IPS DF 6.9 (cell line): ENCODE measurements around the gene ATIC.
"Not testable (repeated sequence)": the region's sequence is repeated elsewhere in the genome, so short reads cannot be mapped to it uniquely, and the experiment has no call there.

Source experiments
- DNase-seq: peaks from one replicate; pipeline ENCODE4 v3.0.0-alpha.2; 2013; ENCODE audit warnings: low read depth, low spot score
- H3K27ac ChIP-seq: one replicate; pipeline ENCODE4 v1.5.1; 2013; ENCODE audit warnings: low read length, control low read depth
- H3K27me3 ChIP-seq: 2 replicates; pipeline ENCODE4 v1.6.1; 2013; ENCODE audit warnings: mild to moderate bottlenecking, low read length; ENCODE audit not compliant: control insufficient read depth, insufficient read depth
- H3K36me3 ChIP-seq: 2 replicates; pipeline ENCODE4 v1.6.1; 2013; ENCODE audit warnings: low read length; ENCODE audit not compliant: control insufficient read depth, insufficient read depth
- H3K4me1 ChIP-seq: 2 replicates; pipeline ENCODE4 v1.6.1; 2013; ENCODE audit warnings: low read length; ENCODE audit not compliant: control insufficient read depth, insufficient read depth
- H3K4me3 ChIP-seq: 2 replicates; pipeline ENCODE4 v1.5.1; 2013; ENCODE audit warnings: mild to moderate bottlenecking, low read length
- H3K9me3 ChIP-seq: 2 replicates; pipeline ENCODE4 v1.6.1; 2013; ENCODE audit warnings: low read length, inconsistent platforms; ENCODE audit not compliant: control insufficient read depth, insufficient read depth
- WGBS: extraction: QIAGEN DNeasy Blood & Tissue Kit; methylation state at CpG from one replicate; pipeline ENCODE4 v1.1.7; 2013; ENCODE audit warnings: mixed read lengths, missing lambda C conversion rate; ENCODE audit not compliant: insufficient read length, insufficient coverage; 5-methylcytosine and 5-hydroxymethylcytosine counted together

The ATIC gene

DNA sequence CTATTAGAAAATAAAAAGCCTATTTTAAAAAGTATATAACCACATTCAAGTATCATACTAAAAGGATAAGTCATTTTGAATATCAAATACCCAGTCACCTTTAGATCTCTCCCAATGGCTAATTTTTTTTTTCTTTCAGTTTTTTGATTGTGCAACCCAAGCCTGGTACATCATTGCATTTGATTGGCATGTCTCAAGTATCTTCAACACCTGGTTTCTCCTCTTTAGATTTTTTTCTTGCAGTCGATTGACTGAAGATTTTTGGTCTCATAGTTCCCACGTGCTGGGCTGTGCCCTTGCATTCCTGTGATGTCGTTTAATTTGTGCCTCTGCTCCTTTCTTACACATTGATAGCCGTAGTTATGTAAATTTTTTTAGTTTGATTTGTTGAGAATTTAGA is 40.7 kb downstream of the ATIC start:
- WGBS, result no CpG with 5 or more reads among the region's 4 CpGs
- peaks cover 9% of the 10 kb centered on the region; the same call in 1 of the 2 replicates for H3K36me3 ChIP-seq
- H3K9me3 ChIP-seq, result no peaks in the 10 kb centered on the region
- H3K27ac ChIP-seq, result no peak overlapping the region
- no peak for DNase-seq
- H3K4me1 ChIP-seq, result no peaks in the 10 kb centered on the region
- H3K27me3 ChIP-seq, result no peaks in the 10 kb centered on the region
- H3K4me3 ChIP-seq, result no peak overlapping the region

- no peaks in the 10 kb centered on the region for H3K36me3 ChIP-seq
- H3K4me3 ChIP-seq, result no peak overlapping the region
- no CpG with 5 or more reads among the region's 9 CpGs for WGBS
Observed at GRCh38 chr2:215354771-215355695, 43.2 kb downstream of the ATIC start.

DNA sequence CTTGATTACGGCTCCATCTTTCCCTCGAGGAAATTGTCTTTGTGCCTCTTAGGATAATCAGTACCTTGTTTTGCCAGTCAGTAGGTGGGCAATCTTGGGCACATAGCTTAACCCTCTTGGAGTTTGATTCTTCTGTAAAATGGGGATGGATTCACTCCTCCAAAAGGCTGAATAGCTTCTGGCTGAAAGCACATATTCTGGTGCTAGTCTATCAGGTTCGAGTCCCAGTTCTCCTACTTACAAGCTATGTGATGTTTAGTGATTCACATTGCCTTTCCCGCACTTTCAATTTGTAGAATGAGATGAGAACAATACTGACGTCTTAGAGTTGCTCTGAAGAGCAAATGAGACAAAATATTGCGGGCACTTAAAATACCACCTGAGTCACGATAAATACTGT is 43.9 kb downstream of the ATIC start:
- Histone ChIP-seq H3K9me3 (no peaks in the 10 kb centered on the region), H3K4me3 (no peak overlapping the region), H3K36me3 (no peaks in the 10 kb centered on the region), H3K27ac (no peak overlapping the region), H3K27me3 (no peaks in the 10 kb centered on the region), H3K4me1 (no peaks in the 10 kb centered on the region)
- DNase-seq, result no peak
- WGBS, result no CpG with 5 or more reads among the region's 7 CpGs

More at GRCh38 chr2:215354771-215355695, 43.2 kb downstream of the ATIC start:
- Histone ChIP-seq H3K27me3 (no peaks in the 10 kb centered on the region), H3K9me3 (no peaks in the 10 kb centered on the region), H3K27ac (no peak overlapping the region), H3K4me1 (no peaks in the 10 kb centered on the region)
- no peak for DNase-seq

GRCh38 chr2:215356334-215356947 is 44.6 kb downstream of the ATIC start:
- Histone ChIP-seq H3K4me1 (no peaks in the 10 kb centered on the region), H3K27me3 (no peaks in the 10 kb centered on the region), H3K9me3 (no peaks in the 10 kb centered on the region), H3K27ac (no peak overlapping the region), H3K36me3 (0 out of 2 replicates have a peak, but pooled peaks cover 3% of the 10 kb centered on the region), H3K4me3 (no peak overlapping the region)
- no CpG with 5 or more reads among the region's 7 CpGs for WGBS
- no peak for DNase-seq

GRCh38 chr2:215356948-215357461 is 45.1 kb downstream of the ATIC start:
- no CpG with 5 or more reads among the region's 9 CpGs for WGBS
- H3K9me3 ChIP-seq, result no peaks in the 10 kb centered on the region
- H3K27me3 ChIP-seq, result no peaks in the 10 kb centered on the region
- H3K4me3 ChIP-seq, result no peak overlapping the region
- no peak overlapping the region for H3K27ac ChIP-seq
- DNase-seq, result no peak
- H3K4me1 ChIP-seq, result no peaks in the 10 kb centered on the region
- 0 out of 2 replicates have a peak, but pooled peaks cover 3% of the 10 kb centered on the region for H3K36me3 ChIP-seq

DNA sequence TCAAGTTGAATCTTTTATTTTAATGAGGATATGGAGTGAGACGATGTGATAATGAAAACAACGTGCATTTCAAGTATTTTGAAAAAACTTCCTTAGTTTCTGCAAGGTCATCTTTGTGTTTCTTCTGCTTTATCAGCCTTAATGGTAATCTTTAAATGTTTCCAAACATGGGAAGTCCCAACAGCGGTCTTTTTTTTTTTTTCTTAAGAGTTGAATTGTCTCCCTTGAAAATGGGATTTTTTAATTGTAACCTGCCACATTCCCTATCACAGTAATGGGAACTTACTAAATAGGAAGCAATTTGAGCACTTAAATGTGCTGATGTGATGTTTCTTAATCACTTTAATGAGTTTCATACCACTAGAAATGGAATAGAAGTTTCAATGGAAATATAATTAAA is 45.8 kb downstream of the ATIC start:
- Histone ChIP-seq H3K4me1 (no peaks in the 10 kb centered on the region), H3K9me3 (no peaks in the 10 kb centered on the region), H3K27ac (no peak overlapping the region), H3K4me3 (no peak overlapping the region), H3K36me3 (peaks cover 6% of the 10 kb centered on the region; the same call in 1 of the 2 replicates), H3K27me3 (no peaks in the 10 kb centered on the region)
- DNase-seq, result no peak
- whole genome bisulfite sequencing, result 100% methylated on average over 2 of the region's 3 CpGs

DNA sequence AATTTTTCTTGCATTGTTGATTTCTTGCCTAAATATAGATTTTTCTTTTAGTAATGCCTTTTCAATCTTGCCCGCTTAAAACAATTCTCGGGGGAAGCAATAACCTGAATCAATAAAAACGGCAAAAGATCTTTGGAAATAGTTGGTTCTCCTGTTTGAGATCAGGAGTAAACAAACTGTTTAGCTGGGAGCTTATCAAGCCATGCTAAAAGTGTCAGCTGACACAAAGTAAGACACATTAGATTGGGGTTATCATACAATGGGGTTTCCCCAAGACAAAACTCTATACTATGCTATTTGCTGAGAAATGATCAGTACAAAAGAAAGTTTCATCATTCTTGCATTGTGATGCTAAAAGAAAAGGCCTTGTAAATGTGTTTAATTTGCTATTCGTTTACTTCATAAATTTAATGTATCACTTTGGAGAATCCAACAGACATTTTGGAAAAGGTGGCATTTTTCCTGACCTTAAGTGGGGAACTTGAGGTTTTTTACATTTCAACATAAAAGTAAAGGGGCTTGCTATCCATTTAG is 46.5 kb downstream of the ATIC start:
- H3K4me3 ChIP-seq, result no peak overlapping the region
- H3K36me3 ChIP-seq, result peaks cover 7% of the 10 kb centered on the region; the same call in 1 of the 2 replicates
- H3K27me3 ChIP-seq, result no peaks in the 10 kb centered on the region
- no peak for DNase-seq
- no peaks in the 10 kb centered on the region for H3K4me1 ChIP-seq
- WGBS, result no CpG with 5 or more reads among the region's 4 CpGs
- no peak overlapping the region for H3K27ac ChIP-seq
- no peaks in the 10 kb centered on the region for H3K9me3 ChIP-seq

DNA sequence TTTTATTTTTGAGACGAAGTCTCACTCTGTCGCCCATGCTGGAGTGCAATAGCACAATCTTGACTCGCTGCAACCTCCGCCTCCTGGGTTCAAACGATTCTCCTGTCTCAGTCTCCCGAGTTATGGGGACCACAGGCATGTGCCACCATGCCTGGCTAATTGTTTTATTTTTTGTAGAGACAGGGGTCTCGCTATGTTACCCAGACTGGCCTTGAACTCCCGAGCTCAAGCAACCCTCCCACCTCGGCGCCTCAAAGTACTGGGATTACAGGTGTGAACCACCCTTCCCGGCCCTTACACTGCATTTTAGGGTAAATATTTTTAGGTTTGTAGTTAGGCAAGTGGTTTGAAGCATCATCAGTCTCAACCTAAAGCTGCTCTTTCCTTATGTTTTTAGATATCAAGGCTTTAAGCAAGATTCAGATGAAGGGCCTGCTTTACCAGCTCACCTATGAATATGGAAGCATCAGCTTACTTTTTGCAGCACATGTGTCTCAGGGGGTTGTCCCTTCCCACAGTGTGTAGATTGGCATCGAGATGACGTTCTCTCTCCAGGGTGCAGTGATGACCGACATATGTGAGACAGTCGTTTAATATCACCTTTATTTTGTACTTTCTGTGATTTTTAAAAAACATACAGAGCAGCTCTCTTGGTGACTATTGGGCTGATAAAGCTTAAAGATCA is 47.2 kb downstream of the ATIC start:
- no peaks in the 10 kb centered on the region for H3K9me3 ChIP-seq
- peaks cover 7% of the 10 kb centered on the region; the same call in 1 of the 2 replicates for H3K36me3 ChIP-seq
- no peak for DNase-seq
- no peaks in the 10 kb centered on the region for H3K4me1 ChIP-seq
- no CpG with 5 or more reads among the region's 15 CpGs for WGBS
- no peak overlapping the region for H3K4me3 ChIP-seq
- no peak overlapping the region for H3K27ac ChIP-seq
- no peaks in the 10 kb centered on the region for H3K27me3 ChIP-seq

DNA sequence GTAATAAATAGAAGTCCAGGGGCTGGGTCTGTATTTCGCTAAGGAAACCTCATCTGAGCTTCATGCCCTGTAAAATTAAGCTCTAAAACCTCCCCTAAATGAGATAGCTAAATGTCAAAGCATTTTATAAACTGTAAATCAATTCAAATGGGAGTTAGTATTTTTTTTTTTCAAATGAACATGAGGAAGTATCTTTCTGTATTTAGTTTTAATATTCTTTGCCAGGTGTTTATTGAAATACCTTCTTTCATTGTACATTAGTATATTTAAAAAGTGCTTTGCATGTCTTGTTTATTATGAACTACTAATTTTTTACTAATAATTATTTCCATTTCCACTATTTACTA is 47.7 kb downstream of the ATIC start:
- Histone ChIP-seq H3K27ac (no peak overlapping the region), H3K27me3 (no peaks in the 10 kb centered on the region), H3K36me3 (peaks cover 7% of the 10 kb centered on the region; the same call in 1 of the 2 replicates), H3K4me1 (no peaks in the 10 kb centered on the region), H3K4me3 (no peak overlapping the region), H3K9me3 (no peaks in the 10 kb centered on the region)
- DNase-seq, result no peak
- no CpG with 5 or more reads among the region's 1 CpG for WGBS

GRCh38 chr2:215360059-215360458 is 48.2 kb downstream of the ATIC start:
- H3K9me3 ChIP-seq, H3K27me3 ChIP-seq, H3K36me3 ChIP-seq, H3K4me3 ChIP-seq, H3K4me1 ChIP-seq, H3K27ac ChIP-seq, DNase-seq: not testable (repeated sequence)
- no CpG with 5 or more reads among the region's 3 CpGs for WGBS
